ENCODE measurements around the gene CRLF3. TPM values are rescaled to one million over a fixed set of nuclear protein-coding genes. Genes with fewer than 3 reads are reported as not detected.
"Not testable (repeated sequence)": the region's sequence is repeated elsewhere in the genome, so short reads cannot be mapped to it uniquely, and the experiment has no call there.

Gene CRLF3
- total and polyA plus RNA-seq, 2 of the 4 experiments (the other 2 are of a cell fraction) = 6.1 to 15.2 TPM

GRCh38 chr17:30750982-30751381, 73.5 kb downstream of the CRLF3 start:
- H2AK9ac ChIP-seq (replicated peaks; ENCODE audit: low read depth, low read length, poor library complexity); POLR2A ChIA-PET (ENCODE audit: unreplicated experiment): not testable (repeated sequence)
- no CpG with 5 or more reads among the region's 11 CpGs for WGBS, 2 experiments (ENCODE audit: extremely low coverage in 2 of 2, insufficient read length in 1 of 2)

GRCh38 chr17:30747621-30748020, 76.9 kb downstream of the CRLF3 start:
- peaks cover 10 to 13% of the 10 kb centered on the region in 2 experiments; a peak in 3 of 4 replicates for H3K79me1 ChIP-seq (ENCODE audit: low read depth in 1 of 2, low read length in 2 of 2)
- intact Hi-C loops (cut with micrococcal nuclease); CTCF ChIA-PET; H2AK9ac ChIP-seq (replicated peaks; ENCODE audit: low read depth, low read length, poor library complexity); POLR2A ChIA-PET (ENCODE audit: unreplicated experiment); H3K56ac ChIP-seq (ENCODE audit: extremely low read depth, insufficient read depth, low read length); H2AFZ ChIP-seq (replicated peaks; ENCODE audit: low read length, poor library complexity); H3K18ac ChIP-seq (ENCODE audit: low read depth, low read length); H3K14ac ChIP-seq (replicated peaks; ENCODE audit: low read depth, low read length); in situ Hi-C loops (cut with MboI; ENCODE audit: low sequenced_read_pairs); H2BK20ac ChIP-seq (ENCODE audit: low read depth, low read length); H3K4ac ChIP-seq (ENCODE audit: low read depth, low read length); H2AK5ac ChIP-seq (ENCODE audit: low read depth, low read length); H2BK5ac ChIP-seq (ENCODE audit: low read depth, low read length, poor library complexity, severe bottlenecking); H3K27me3 ChIP-seq (ENCODE audit: control insufficient read depth, insufficient read depth, low read length); ATAC-seq (ENCODE audit: low read depth); H3K9me1 ChIP-seq (ENCODE audit: insufficient read depth, low read length); H2BK15ac ChIP-seq (ENCODE audit: low read depth, low read length); DNase-seq; BruUV-seq (replicated peaks); H3K4me2 ChIP-seq (ENCODE audit: low read depth, low read length); dilution Hi-C loops (cut with HindIII; ENCODE audit: low sequenced_read_pairs, unreplicated experiment); H4K5ac ChIP-seq (ENCODE audit: low read depth, low read length); H2BK120ac ChIP-seq (ENCODE audit: low read depth, low read length); H3K9ac ChIP-seq (ENCODE audit: low read depth, low read length); H4K20me1 ChIP-seq (ENCODE audit: insufficient read depth, low read length); H3K23ac ChIP-seq (ENCODE audit: low read depth, low read length); H3K4me3 ChIP-seq (ENCODE audit: insufficient read depth, low read depth, low read length); H3K9me3 ChIP-seq (ENCODE audit: control insufficient read depth, insufficient read depth, low read length); H4K8ac ChIP-seq (ENCODE audit: low read depth in 2 of 2, low read length in 2 of 2); H3K27ac ChIP-seq (ENCODE audit: insufficient read depth, low read length); H4K91ac ChIP-seq (ENCODE audit: insufficient read depth, low read depth, low read length); H3K4me1 ChIP-seq (ENCODE audit: control insufficient read depth, insufficient read depth, low read length): not testable (repeated sequence)
- H3K36me3 ChIP-seq (ENCODE audit: control insufficient read depth, insufficient read depth, low read length) = peaks cover 20% of the 10 kb centered on the region
- WGBS, 2 experiments (ENCODE audit: extremely low coverage in 2 of 2, insufficient read length in 1 of 2) = 100% methylated on average over 1 of the region's 4 CpGs; no CpG with 5 or more reads in 1 of the 2 experiments

More at GRCh38 chr17:30750982-30751381, 73.5 kb downstream of the CRLF3 start:
- H3K14ac ChIP-seq (replicated peaks; ENCODE audit: low read depth, low read length); H3K27me3 ChIP-seq (ENCODE audit: control insufficient read depth, insufficient read depth, low read length); H3K4me1 ChIP-seq (ENCODE audit: control insufficient read depth, insufficient read depth, low read length); DNase-seq; in situ Hi-C loops (cut with MboI; ENCODE audit: low sequenced_read_pairs); H2AFZ ChIP-seq (replicated peaks; ENCODE audit: low read length, poor library complexity); ATAC-seq (ENCODE audit: low read depth); H4K5ac ChIP-seq (ENCODE audit: low read depth, low read length); H4K20me1 ChIP-seq (ENCODE audit: insufficient read depth, low read length); H2BK5ac ChIP-seq (ENCODE audit: low read depth, low read length, poor library complexity, severe bottlenecking); H2BK20ac ChIP-seq (ENCODE audit: low read depth, low read length); H2BK120ac ChIP-seq (ENCODE audit: low read depth, low read length); H3K9me1 ChIP-seq (ENCODE audit: insufficient read depth, low read length); H3K4me2 ChIP-seq (ENCODE audit: low read depth, low read length); H3K18ac ChIP-seq (ENCODE audit: low read depth, low read length); H3K9ac ChIP-seq (ENCODE audit: low read depth, low read length); BruUV-seq (replicated peaks); CTCF ChIA-PET; H3K23ac ChIP-seq (ENCODE audit: low read depth, low read length); H3K56ac ChIP-seq (ENCODE audit: extremely low read depth, insufficient read depth, low read length); H2AK5ac ChIP-seq (ENCODE audit: low read depth, low read length); H3K27ac ChIP-seq (ENCODE audit: insufficient read depth, low read length); intact Hi-C loops (cut with micrococcal nuclease); H3K9me3 ChIP-seq (ENCODE audit: control insufficient read depth, insufficient read depth, low read length); H2BK15ac ChIP-seq (ENCODE audit: low read depth, low read length); dilution Hi-C loops (cut with HindIII; ENCODE audit: low sequenced_read_pairs, unreplicated experiment); H3K4me3 ChIP-seq (ENCODE audit: insufficient read depth, low read depth, low read length); H3K4ac ChIP-seq (ENCODE audit: low read depth, low read length); H4K8ac ChIP-seq (ENCODE audit: low read depth in 2 of 2, low read length in 2 of 2); H4K91ac ChIP-seq (ENCODE audit: insufficient read depth, low read depth, low read length): not testable (repeated sequence)
- H3K36me3 ChIP-seq (ENCODE audit: control insufficient read depth, insufficient read depth, low read length) = peaks cover 26% of the 10 kb centered on the region
- peaks cover 16 to 17% of the 10 kb centered on the region in 2 experiments for H3K79me1 ChIP-seq (ENCODE audit: low read depth in 1 of 2, low read length in 2 of 2)

Measured in IMR-90 (cell line).